Measurements from ENCODE around the gene DUOX1. TPM values are rescaled to one million over a fixed set of nuclear protein-coding genes. Genes with fewer than 3 reads are reported as not detected.

The DUOX1 gene
- total and polyA plus RNA-seq, 2 of the 13 experiments (the other 11 are each of a cell fraction or from before 2014, with no cell fraction given): 0.03 TPM; not detected in 1

GRCh38 chr15:45199136-45199810, 69.5 kb downstream of the DUOX1 start (continued):
- TF ChIP-seq RFX1 (IDR thresholded peaks at IDR 0.05) (no peak), MXD1 (CRISPR knock-in tag; IDR thresholded peaks at IDR 0.05) (0 out of 2 replicates have a peak, but pooled peaks have one; percentile 41), BRD4 (CRISPR knock-in tag; IDR thresholded peaks at IDR 0.05) (no peak), ARID2 (CRISPR knock-in tag; IDR thresholded peaks at IDR 0.05; ENCODE audit: borderline replicate concordance) (no peak), PAWR (CRISPR knock-in tag; IDR thresholded peaks at IDR 0.05; ENCODE audit: borderline replicate concordance) (0 out of 2 replicates have a peak, but pooled peaks have one; percentile 23), SMARCE1 (IDR thresholded peaks at IDR 0.05; ENCODE audit: borderline replicate concordance) (no peak)

GRCh38 chr15:45200001-45200798, 70.4 kb downstream of the DUOX1 start:
- Histone ChIP-seq H3K4me3 (replicated peaks in 1 of 3; ENCODE audit: insufficient read depth in 1 of 3, low read depth in 2 of 3, low read length in 3 of 3) (peak overlapping the region; percentile 68 to 90 (median 88)), H3K27ac (ENCODE audit: extremely low read length, insufficient read depth, low read length) (peak overlapping the region; percentile 94), H3K4me1 (ENCODE audit: insufficient read depth, low read length) (peaks cover 44% of the 10 kb centered on the region), H4K20me1 (ENCODE audit: insufficient read depth, low read length) (no peaks in the 10 kb centered on the region), H3K9ac (ENCODE audit: insufficient read depth, low read depth, low read length) (peak overlapping the region; percentile 88), H3K9me3 (ENCODE audit: low read length) (no peaks in the 10 kb centered on the region), H2AFZ (ENCODE audit: low read length) (peak overlapping the region; percentile 76), H3K4me2 (ENCODE audit: low read depth, low read length) (peak overlapping the region; percentile 97), H3K79me2 (ENCODE audit: insufficient read depth, low read length) (no peaks in the 10 kb centered on the region), H3K27me3 (ENCODE audit: control insufficient read depth in 1 of 2, insufficient read depth in 2 of 2, low read length in 2 of 2) (peaks cover 0 to 4% of the 10 kb centered on the region in 2 experiments; a peak in 2 of 5 replicates), H3K36me3 (replicated peaks in 1 of 2; ENCODE audit: control insufficient read depth in 1 of 2, insufficient read depth in 2 of 2, low read length in 2 of 2) (no peaks in the 10 kb centered on the region)
- DNase-seq (ENCODE audit: low spot score) (peak; percentile 95), FAIRE-seq (peak; percentile 81), ATAC-seq (peak; percentile 68)
- CTCF ChIA-PET (ENCODE audit: low intra/inter-chr PET ratio, low total read pairs): interaction anchor here (1.4 kb wide), 1 partner anchor 79 kb away, joined by 3 read pairs; no protein-coding TSS in a partner anchor
- intact Hi-C loops (cut with micrococcal nuclease; ENCODE audit: unreplicated experiment) (loop anchor here (2.0 to 10.0 kb wide), 5 partner anchors 13 to 415 kb away; partner anchors contain the start of genes BLOC1S6 and SHF), in situ Hi-C loops (cut with HindIII; ENCODE audit: extremely low pct_ligation_motif_present, low pct_unique_long_range_greater_than_20kb) (loop anchor here (10.0 kb wide), 1 partner anchor 205 kb away; a partner anchor contains a TSS)
- WGBS (ENCODE audit: low lambda C conversion rate): under 1% methylated on average over 27 of the region's 34 CpGs
- BruUV-seq (replicated peaks): TSS peak; percentile 87
- POLR2A ChIA-PET: interaction anchor here (0.8 to 5.4 kb wide), 8 partner anchors 13 to 386 kb away, joined by 3 to 42 read pairs (median 8); partner anchors contain the start of genes SHF and SLC28A2
- TF ChIP-seq ZC3H4 (CRISPR knock-in tag; IDR thresholded peaks at IDR 0.05; ENCODE audit: borderline replicate concordance) (no peak; the same call in 1 of the 2 replicates), TBL1XR1 (IDR thresholded peaks at IDR 0.05; ENCODE audit: borderline replicate concordance, low read length, partially characterized antibody) (peak; percentile 52), TCF7 (IDR thresholded peaks at IDR 0.05; ENCODE audit: low read depth) (no peak), ZNF549 (CRISPR knock-in tag; IDR thresholded peaks at IDR 0.05) (no peak), TRIM24 (CRISPR knock-in tag; IDR thresholded peaks at IDR 0.05) (no peak), RFX1 (IDR thresholded peaks at IDR 0.05) (no peak), SP5 (CRISPR knock-in tag; IDR thresholded peaks at IDR 0.05; ENCODE audit: borderline replicate concordance, low read depth) (peak; percentile 73), NPAS2 (CRISPR knock-in tag; IDR thresholded peaks at IDR 0.05; ENCODE audit: borderline replicate concordance) (no peak), ZNF713 (CRISPR knock-in tag; IDR thresholded peaks at IDR 0.05) (0 out of 2 replicates have a peak, but pooled peaks have one; percentile 5), RFXANK (CRISPR knock-in tag; IDR thresholded peaks at IDR 0.05) (0 out of 2 replicates have a peak, but pooled peaks have one; percentile 21), ATAD3A (CRISPR knock-in tag; IDR thresholded peaks at IDR 0.05) (no peak), MEIS1 (CRISPR knock-in tag; IDR thresholded peaks at IDR 0.05; ENCODE audit: borderline replicate concordance) (peak; percentile 68), NR3C1 (CRISPR knock-in tag; IDR thresholded peaks at IDR 0.05) (no peak), ZNF547 (CRISPR knock-in tag; IDR thresholded peaks at IDR 0.05) (no peak; the same call in 1 of the 2 replicates), MYPOP (CRISPR knock-in tag; IDR thresholded peaks at IDR 0.05) (no peak; the same call in 1 of the 2 replicates)
- TF ChIP-seq, protein P1, sequence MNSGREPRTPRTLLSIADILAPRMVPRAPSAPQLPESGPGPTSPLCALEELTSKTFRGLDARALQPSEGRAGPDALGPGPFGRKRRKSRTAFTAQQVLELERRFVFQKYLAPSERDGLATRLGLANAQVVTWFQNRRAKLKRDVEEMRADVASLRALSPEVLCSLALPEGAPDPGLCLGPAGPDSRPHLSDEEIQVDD (CRISPR knock-in tag; IDR thresholded peaks at IDR 0.05; ENCODE audit: borderline replicate concordance): no peak
